ENCODE measurements around the gene HSPA1B.
A peak's percentile ranks its signal among the peaks of the same experiment; 100 is the strongest.
"Not testable (repeated sequence)": the region's sequence is repeated elsewhere in the genome, so short reads cannot be mapped to it uniquely, and the experiment has no call there.

HSPA1B gene

GRCh38 chr6:31827286-31828079 is at the start of gene HSPA1B:
Gene HSPA1B, plus strand, starts transcription at chr6:31827738. Its CDS starts 213 bp downstream, at chr6:31827951.
- DNase-seq = peak; percentile 95

- no peak for DNase-seq
Observed at GRCh38 chr6:31778193-31778592, 49.3 kb upstream of the HSPA1B start.

GRCh38 chr6:31778999-31779885 is 48.3 kb upstream of the HSPA1B start:
- DNase-seq = no peak

DNA sequence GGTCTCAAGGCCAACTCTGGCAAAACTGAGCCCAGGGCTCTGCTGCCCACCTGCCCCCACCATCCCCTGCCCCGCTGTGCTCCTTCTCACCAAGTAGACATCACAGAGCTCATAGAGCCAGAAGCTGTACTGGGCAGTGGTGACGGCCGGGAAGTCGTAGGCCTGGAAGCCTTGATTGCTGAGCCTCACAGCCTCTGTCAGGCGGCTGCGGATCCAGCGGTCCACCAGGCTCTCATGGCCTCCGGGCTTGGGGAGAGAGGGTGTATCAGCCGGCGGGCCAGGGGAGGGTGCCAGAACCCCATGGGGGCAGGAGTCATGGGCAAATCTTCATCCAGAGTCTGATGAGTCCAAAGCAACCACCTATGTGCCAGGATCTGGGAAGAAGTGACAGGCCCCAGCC is 47.6 kb upstream of the HSPA1B start:
- DNase-seq = no peak

DNA sequence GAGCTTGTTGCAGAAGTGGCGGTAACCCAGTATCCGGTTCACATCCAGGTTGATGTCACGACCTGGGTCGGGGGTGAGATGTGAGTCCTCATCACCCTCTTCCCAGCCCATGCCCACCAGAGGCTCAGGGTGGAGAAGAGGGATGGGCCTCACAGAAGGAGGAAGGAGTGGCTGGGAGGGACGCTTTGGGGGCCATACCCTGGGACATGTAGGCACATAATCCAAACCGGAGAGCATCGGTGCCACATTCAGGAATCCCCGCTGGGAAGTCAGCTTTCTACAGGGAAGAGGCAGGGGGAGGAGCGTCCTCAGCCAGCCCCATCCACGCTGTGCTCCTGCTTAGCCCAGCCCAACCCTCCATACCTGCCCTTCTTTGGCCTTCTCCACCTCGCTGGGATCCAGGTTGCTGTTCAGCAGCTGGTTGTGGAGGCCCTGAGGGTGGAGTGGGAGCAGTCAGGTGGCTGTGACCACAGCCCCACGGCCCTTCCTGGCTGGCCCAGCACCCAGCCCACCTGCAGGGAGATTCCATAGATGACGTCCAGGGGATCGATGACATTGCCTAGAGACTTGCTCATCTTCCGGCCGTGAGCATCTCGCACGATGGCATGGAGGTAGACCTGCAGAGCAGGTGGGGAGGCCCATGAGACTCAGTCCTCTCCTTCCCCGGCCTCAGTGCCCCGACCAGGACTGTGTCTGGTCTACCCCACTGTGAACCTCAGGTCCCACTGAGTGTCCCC is 46.9 kb upstream of the HSPA1B start:
- no peak for DNase-seq

DNA sequence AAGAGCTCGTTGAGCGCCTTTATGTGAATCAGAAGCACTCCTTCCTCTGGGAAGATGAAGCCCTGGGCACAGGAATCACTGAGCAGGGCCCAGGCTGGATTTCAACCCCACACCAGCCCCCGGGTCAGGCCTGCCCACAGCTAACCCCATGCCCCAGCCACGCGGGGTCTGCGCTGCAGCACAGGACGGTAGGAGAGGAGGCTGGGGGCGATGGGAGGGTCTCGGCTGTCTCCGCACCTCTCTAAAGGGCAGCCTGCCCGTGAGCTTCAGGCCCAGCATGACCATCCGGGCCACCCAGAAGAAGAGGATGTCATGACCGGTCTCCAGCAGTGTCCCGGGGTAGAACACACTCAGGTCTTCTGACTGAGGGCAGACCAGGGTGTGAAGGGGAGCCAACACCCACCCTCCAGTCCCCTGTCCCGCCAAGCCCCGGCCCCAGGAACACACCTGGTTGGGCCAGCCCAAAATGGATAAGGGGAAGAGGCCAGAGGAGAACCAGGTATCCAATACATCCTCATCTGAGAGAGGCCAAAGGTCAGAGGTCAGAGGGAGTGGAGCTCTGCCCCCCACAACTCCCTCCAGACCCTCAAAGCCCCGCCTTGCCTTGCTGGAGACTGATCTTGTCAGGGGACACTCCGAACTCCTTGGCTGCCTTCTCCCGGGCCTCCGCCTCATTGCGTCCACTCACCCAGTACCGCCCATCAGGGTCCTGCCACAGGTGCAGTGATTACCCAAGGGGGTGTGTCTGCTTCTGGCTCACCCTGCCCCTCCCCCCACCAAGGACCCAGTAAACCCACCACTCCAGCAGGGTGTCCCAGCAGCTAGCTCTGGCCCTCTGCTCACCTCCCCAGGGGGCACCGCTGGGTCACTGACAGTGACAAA is 46.1 kb upstream of the HSPA1B start:
- no peak for DNase-seq

DNA sequence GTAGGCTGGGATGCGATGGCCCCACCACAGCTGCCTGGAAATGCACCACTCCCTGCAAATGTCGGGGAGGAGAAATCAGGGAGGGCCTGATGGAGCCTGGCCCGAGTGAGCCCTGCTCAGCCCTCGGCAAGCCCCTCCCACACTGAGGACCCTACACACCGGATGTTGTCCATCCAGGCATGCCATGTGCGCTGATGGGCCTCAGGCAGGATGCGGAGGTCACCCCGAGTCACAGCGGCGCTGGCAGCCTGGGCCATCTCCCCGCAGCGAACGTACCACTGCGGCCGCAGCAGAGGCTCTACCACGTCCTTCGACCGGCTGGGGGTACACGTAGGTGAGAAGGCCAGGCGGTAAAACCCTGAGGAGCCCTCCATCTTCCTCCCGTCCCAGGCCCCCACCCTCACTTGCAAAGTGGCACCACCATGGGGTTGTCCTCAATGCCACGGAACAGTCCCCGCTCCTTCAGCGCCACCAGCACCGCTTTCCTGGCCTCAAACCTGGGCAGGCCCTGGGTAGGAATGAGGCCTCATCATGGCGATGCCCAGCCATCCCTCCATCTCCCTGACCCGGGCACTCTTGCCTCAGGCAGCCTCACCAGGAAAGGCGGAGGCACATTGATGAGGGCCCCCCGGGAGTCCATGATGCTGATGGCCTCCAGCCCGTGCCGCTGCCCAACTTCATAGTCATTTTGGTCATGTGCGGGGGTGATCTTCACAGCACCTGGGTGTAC is 45.2 kb upstream of the HSPA1B start:
- no peak for DNase-seq

DNA sequence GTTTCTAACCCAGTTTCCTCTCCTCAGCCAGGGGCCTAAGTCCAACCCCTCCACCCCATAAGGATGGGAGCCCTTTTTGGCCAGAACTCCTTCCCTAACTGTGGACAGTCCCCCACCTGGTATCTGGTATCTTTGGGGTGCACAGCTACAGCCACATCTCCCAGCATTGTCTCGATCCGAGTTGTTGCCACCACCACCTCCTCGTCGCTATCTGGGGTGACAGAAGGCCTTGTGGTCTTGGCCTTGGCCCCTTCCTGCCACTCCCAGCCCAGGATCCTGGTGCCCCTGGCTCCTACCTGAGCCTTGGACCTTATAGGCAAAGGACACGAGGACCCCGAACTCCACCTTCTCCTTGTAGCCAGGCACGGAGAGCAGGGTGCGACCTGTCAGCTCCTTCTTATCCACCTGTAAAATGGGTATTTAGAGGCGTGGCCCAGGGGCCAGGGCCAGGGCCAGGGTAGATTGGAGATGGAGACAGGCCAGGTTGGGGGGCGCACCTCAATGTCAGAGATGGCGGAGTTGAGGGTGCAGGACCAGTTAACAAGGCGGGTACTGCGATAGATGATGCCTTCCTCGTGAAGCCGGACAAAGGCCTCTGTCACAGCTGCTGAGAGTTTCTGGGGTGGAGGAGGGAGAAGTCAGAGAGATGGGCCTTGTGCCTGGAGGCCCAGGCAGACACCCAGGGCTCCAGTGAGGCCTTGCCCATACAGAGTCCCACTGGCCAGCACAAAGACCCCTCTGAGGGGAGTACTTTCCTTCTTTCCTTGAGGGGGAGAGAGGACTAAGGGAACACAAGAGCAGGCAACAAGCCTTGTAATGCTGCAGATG is 43.2 kb upstream of the HSPA1B start:
- DNase-seq = no peak

DNA sequence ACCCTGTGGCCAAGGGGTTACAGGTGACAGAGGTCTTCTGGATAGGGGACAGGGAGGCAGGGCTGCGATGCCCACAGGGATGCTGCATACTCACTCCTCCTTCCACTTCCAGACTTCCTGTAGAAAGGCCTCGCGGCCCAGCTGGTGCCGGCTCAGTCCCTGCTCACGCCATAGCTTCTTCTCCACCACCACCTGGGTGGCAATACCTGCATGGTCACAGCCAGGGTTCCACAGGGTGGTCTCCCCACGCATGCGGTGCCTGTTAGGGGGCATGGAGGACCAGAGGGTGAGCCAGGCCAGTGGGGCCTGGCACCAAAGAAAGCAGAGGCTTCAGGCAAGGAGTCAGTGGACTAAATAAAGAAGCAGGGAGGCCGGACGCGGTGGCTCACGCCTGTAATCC is 42.1 kb upstream of the HSPA1B start:
- no peak for DNase-seq

DNA sequence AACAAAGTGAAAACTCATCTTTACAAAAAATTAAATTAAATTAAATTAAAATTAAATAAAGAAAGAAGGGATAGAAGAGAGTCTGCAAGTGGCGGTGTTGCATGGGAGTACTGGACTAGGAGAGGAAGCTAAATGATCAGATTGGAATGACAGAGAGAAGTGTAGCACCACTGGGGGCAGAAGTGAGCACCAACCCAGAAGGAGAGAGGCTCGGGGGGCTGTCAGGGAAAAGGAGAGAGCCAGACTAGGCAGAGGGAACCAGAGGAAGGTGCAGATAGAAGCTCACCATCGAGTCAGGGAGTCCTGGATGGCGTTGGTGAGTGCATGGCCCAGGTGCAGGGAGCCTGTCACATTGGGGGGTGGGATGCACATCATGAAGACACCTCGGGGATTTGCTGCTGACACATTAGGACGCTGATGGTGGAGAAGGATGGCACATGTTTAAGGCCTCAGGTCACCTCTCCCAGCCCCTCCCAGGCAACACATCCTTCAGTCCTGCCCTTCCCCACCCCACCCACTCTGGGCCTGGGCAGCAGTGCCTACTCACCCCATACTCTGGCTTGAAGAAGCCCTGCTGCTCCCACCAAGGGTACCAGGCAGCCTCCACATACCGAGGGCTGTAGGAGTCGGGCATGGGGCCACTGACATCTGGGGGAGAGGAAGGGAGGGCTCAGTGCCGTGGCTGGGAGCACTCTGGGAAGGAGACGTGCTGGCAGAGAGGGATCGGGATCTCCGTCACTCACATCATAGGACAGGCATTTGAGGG is 36.0 kb upstream of the HSPA1B start:
- DNase-seq = peak; percentile 40

DNA sequence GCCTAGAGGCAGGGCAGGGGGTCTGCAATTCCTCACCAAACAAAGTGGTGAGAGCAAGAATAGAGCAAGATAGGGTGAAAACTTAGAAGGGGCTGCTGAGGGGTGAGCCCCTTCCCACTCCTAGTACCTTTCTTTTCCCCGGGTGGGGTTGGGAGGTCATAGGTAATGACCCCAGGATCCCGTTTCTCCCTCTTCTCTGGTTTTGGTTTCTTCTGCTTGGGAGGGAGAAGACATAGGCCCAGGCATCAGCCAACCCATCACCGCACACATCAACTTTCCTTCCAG is 35.5 kb upstream of the HSPA1B start:
- no peak for DNase-seq

DNA sequence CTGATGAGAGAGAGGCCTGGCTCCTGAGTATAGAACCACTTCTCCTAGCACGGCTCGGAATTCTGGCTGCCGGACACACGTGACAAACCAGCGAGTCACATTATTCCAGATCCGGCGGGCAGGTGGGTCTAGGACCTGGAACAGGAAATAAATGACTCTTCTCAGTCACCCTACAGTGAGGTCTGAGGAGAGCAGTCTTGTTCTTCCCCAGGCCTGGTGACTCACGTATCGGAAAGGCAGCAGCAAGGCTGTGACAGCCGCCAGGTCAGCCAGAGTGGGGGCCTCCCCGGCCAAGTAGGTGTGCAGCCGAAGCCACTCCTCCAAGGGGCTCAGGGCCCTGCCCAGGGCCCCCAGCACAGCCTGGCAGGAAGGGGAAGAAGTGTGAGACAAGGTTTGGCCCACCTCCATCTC is 34.8 kb upstream of the HSPA1B start:
- DNase-seq = no peak

DNA sequence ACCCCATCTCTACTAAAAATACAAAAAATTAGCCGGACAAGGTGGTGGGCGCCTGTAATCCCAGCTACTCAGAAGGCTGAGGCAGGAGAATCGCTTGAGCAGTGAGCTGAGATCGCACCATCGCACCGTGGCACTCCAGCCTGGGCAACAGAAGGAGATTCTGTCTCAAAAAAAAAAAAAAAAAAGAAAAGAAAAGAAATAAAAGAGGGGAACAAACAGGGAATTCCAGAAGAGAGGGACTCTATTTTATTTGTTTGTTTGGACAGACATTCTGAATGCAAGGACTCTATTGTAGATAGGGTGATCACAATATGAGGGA is 33.7 kb upstream of the HSPA1B start:
- DNase-seq = not testable (repeated sequence)

DNA sequence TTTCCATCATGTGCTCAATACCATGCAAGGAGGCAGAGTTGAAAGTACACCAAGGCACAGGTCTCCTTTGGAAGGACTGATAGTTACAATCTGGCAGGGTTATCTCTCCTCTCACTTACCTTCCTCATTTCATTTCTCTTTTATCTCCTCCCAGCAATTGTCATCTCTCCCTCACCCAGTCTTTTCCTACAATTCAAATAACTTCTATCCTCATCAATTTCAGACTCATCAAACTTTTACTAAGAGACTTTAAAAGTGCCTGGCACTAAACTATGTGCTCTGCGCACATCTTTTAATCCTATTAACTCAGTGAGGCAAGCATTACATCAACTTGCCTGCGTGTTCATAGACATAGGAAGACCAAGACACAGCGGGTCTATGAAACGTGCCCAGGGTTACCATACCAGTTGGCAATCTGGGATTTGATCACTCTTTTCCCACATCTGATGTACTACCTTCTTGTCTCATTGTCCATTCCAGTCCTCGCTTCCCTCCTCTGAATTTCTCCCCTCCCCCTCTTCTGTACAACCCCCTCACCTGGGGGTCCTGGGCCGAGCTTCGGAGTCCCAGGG is 33.2 kb upstream of the HSPA1B start:
- peak; percentile 4 for DNase-seq

GRCh38 chr6:31794866-31795615 is 32.5 kb upstream of the HSPA1B start:
- peak; percentile 39 for DNase-seq

GRCh38 chr6:31795616-31796298 is 31.8 kb upstream of the HSPA1B start, which contains the start of gene VARS1:
Gene VARS1, minus strand, starts transcription at chr6:31795752. Its CDS starts 535 bp downstream, at chr6:31795217.
- peak; percentile 71 for DNase-seq

- DNase-seq = no peak
Observed at GRCh38 chr6:31796993-31797385, 30.5 kb upstream of the HSPA1B start.

DNA sequence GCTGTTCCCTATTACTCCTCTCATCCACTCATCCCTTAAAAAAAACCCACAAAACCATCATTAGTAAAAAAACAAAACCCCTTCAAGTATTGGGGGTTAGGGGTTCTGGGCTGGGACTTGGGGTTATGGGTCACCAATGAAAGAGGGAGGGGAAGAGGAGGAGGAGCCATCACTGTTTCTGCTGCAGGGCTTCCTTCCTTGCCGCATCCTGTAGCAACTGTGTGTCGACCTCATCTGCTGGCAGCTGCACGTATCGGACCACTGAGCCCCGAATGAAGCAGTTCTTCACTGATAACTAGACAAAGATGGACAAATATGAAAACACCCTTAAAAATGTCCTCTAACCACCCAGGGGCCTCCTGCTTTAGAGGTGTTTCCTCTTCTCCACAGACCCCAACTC is 29.9 kb upstream of the HSPA1B start:
- DNase-seq = no peak

All from NCI-H1092 treated with DMSO at 0.1 percent for 48 hours (cell line).